ENCODE data around the gene VBP1.

GRCh38 chrX:155169881-155170280 is 46.4 kb upstream of the VBP1 start:
- TF ChIP-seq CTCF (conservative IDR thresholded peaks at IDR 0.05; ENCODE audit: low read depth, low read length) = no peak
- TF ChIP-seq EZH2 (IDR thresholded peaks at IDR 0.05; ENCODE audit: low read length, unreplicated experiment) = no peak
- no peak for TF ChIP-seq EZH2phosphoT487 (IDR thresholded peaks at IDR 0.05; ENCODE audit: borderline replicate concordance, low read length)

Data from PC-3 (cell line).